GM21381 (cell line): ENCODE data around the gene ZBTB7C.

ENCODE experiments used
- ATAC-seq: cut with Tn5 transposase; IDR thresholded peaks from one replicate; pipeline ENCODE4 v1.9.1; 2021; ENCODE audit warnings: mild to moderate bottlenecking, moderate library complexity; ENCODE audit not compliant: unreplicated experiment

Gene ZBTB7C

GRCh38 chr18:48263914-48264902, 145.0 kb downstream of the ZBTB7C start:
- no peak for ATAC-seq

DNA sequence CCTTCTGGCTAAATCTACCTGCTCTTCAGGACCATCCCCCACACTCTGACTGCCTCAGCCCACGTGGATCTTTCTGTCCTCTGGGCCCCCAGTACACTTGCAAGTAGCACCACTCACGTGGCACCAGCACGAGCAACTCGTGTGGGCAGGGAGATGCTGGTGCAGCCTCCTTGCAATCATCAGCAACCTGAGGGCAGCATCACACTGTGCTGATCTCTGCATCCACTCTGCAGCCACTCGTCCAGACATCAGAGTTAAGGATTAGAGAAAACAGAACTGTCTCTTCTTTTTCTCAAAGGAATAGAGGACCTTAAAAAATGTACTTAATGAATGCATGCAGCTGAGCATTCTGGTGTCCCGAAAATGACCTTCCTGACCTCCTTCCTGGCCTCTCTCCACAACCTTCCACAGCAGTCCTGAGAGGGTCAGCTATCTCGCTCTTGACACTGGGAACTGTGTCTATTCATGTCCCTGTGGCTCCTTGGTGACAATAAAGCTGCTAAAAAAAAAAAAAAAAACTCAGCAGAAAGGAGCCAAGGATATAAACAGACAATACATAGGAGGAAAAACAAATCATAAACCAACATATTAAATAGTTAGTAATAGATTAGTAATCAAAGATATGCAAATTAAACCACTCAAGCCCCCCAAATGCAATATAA, 145.9 kb downstream of the ZBTB7C start:
- no peak for ATAC-seq

DNA sequence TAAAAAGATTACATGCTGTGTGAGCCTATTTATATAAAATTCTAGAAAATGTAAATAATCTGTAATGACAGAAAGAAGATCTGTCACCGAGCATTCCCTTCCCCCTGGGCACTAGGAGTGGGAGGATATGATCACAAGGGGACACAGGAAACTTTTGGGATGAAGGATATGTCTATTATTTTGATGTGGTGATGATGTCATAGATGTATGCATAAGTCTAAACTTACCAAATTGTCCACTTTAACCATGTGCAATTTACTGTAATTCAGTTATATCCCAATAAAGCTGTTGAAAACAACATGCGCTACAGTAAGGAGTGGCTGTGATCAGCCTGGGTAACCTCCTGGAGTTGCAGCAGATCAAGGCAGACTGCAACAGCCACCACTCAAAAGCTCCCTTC, 148.9 kb downstream of the ZBTB7C start:
- ATAC-seq, result no peak

DNA sequence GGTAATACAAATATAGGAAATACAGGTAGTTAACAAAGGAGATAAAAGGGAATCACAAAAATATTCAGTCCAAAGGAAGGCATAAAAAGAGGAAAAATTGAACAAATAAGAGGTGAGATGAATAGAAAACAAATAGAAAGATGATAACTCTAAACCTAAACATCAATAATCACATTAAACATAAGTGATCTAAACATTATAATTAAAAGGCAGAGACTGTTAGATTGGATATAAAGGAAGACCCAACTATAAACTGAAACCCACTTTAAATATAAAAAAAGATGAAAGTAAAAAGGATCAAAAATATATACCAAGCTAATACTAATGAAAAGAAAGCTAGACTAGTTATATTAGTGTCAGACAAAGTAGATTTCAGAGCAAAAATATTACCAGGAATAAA, 152.3 kb downstream of the ZBTB7C start:
- no peak for ATAC-seq

- no peak for ATAC-seq
Measured at GRCh38 chr18:48254077-48254602, 155.0 kb downstream of the ZBTB7C start.

- no peak for ATAC-seq
Measured at GRCh38 chr18:48252525-48252924, 156.7 kb downstream of the ZBTB7C start.

DNA sequence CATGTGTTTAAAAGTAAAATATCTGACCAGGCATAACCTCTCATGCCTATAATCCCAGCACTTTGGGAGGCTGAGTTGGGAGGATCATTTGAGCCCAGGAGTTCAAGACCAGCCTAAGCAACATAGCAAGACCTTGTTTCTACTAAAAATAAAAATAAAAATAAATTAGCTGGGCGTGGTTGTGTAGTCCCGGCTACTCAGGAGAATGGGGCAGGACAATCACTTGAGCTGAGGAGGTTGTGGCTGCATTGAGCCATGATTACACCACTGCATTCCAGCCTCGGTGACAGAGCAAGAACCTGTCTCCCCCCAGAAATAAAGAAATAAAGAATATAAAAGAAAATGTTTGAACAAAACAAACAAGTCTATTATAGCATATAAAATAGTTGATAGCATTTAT, 158.3 kb downstream of the ZBTB7C start:
- no peak for ATAC-seq

- ATAC-seq, result no peak
Measured at GRCh38 chr18:48250362-48250907, 158.7 kb downstream of the ZBTB7C start.

DNA sequence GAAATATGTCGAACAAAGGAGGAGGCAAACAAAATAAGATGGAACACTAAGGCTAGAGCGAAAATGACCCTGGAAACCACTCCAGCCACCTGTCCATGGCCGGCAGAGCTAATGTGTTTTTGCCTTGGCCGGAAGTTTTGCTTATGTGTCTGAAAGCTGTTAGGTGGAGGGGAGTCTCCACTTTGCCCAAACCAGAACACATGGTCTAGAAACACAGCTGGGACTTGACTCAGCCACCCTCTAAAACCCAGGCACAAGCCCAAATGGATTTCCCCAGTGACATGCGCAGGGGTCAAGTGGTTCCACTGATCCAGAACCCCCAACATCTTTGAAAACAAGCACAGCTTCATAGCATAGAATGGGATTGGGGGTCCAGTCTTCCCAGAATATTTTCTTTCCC, 159.3 kb downstream of the ZBTB7C start:
- no peak for ATAC-seq

- ATAC-seq, result no peak
Measured at GRCh38 chr18:48244530-48244929, 164.7 kb downstream of the ZBTB7C start.

GRCh38 chr18:48238636-48239035, 170.5 kb downstream of the ZBTB7C start:
- no peak for ATAC-seq

- ATAC-seq, result no peak
Measured at GRCh38 chr18:48238206-48238605, 171.0 kb downstream of the ZBTB7C start.

DNA sequence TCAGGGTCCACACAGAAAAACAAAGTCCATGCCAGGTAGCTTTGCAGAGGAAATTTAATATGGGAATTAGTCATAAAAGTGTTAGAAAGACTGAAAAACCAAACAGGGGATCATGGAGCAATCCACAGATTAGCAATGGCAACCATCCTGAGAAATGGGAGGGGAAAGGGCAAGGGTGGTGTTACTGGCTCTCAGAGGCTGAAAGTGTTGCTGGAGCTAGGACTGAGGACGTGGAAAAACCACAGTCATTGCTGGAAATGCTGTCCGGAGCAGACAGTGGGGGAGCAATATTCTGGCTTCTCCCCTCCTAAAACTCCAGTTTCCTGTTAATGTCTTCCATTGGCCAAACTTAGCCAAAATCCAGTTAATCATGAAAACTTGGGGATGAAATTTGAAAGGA, 172.4 kb downstream of the ZBTB7C start:
- ATAC-seq, result no peak

GRCh38 chr18:48230467-48231113, 178.6 kb downstream of the ZBTB7C start:
- no peak for ATAC-seq

- ATAC-seq, result no peak
Measured at GRCh38 chr18:48229552-48229981, 179.6 kb downstream of the ZBTB7C start.

GRCh38 chr18:48228841-48229240, 180.3 kb downstream of the ZBTB7C start:
- no peak for ATAC-seq

- no peak for ATAC-seq
Measured at GRCh38 chr18:48228301-48228715, 180.9 kb downstream of the ZBTB7C start.

GRCh38 chr18:48227206-48227605, 182.0 kb downstream of the ZBTB7C start:
- ATAC-seq, result no peak

DNA sequence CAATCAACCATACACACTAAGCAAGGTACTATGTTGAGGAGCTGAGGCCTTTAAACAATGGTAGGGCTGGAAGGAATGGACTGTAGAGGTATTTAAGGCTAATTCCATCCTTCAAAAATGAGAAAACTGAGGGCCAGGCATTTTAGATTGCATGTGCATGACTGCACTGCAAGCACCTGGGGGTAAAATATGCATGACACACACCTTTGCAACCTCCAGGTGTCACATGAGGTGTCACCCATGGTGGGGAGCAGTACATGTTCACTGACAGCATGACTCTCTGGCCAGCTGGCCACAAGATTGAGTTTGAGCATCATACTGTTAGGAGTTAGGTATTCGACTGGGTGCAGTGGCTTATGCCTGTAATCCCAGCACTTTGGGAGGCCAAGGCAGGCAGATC, 182.8 kb downstream of the ZBTB7C start:
- no peak for ATAC-seq

DNA sequence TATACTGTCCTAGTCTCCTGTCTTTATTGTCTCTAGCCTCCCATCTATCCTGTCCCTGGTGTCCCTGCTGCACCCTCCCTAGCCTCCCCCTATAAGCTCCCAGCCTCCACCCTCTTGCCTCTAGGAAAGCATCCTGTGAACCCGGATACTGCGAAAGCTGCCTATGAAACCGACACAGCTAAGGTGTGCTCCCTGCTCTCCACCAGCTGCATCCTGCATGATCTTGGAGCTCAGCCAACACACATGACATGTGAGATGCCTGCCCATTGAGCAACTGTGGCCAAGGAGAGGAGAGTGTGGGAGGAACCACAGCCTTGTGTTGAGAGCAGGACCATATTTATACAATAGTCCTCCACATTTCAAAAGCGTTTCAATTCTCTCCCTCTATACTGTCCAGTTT, 187.1 kb downstream of the ZBTB7C start:
- peak; percentile 67 for ATAC-seq
